Neural cell (in vitro differentiated cells): Measurements from ENCODE around the gene ARHGEF4. TPM values are rescaled to one million over a fixed set of nuclear protein-coding genes. Genes with fewer than 3 reads are reported as not detected.

ENCODE experiments used
- H2AFZ ChIP-seq: fragments of 200-600, 300-800 bp; sonication (generic), shearing (Covaris generic); 2 replicates; pipeline ENCODE4 v1.6.0; 2014; ENCODE audit warnings: low read depth, mild to moderate bottlenecking, antibody characterized with exemption, low read length, moderate library complexity
- H3F3A ChIP-seq: fragments of 200-600 bp; shearing (Covaris generic); 2 replicates; pipeline ENCODE4 v1.6.1; 2016; ENCODE audit warnings: mild to moderate bottlenecking, moderate library complexity, mixed read lengths, antibody characterized with exemption, low read length; ENCODE audit not compliant: insufficient read depth, poor library complexity, severe bottlenecking
- H3K27ac ChIP-seq: fragments of 200-600, 300-800 bp; sonication (generic), shearing (Covaris generic); 2 replicates; pipeline ENCODE4 v1.5.1; 2014; ENCODE audit warnings: mild to moderate bottlenecking, low read length, moderate library complexity
- H3K27me3 ChIP-seq: fragments of 300-800, 200-600 bp; sonication (generic), shearing (Covaris generic); 2 replicates; pipeline ENCODE4 v1.6.0; 2014; ENCODE audit warnings: mild to moderate bottlenecking, low read depth, low read length, moderate library complexity; ENCODE audit not compliant: insufficient read depth
- H3K36me3 ChIP-seq: fragments of 300-800, 200-600 bp; sonication (generic), shearing (Covaris generic); 2 replicates; pipeline ENCODE4 v1.5.1; 2014; ENCODE audit warnings: mild to moderate bottlenecking, antibody characterized with exemption, low read length, moderate library complexity; ENCODE audit not compliant: insufficient read depth
- H3K4me2 ChIP-seq: fragments of 300-800, 200-600 bp; sonication (generic), shearing (Covaris generic); 2 replicates; pipeline ENCODE4 v1.6.0; 2014; ENCODE audit warnings: mild to moderate bottlenecking, low read length
- H3K4me3 ChIP-seq: fragments of 300-800, 200-600 bp; sonication (generic), shearing (Covaris generic); 2 replicates; pipeline ENCODE4 v1.5.1; 2014; ENCODE audit warnings: mild to moderate bottlenecking, low read length, moderate library complexity
- H3K79me2 ChIP-seq: fragments of 200-600 bp; shearing (Covaris generic); replicated peaks from 2 replicates; pipeline ENCODE4 v1.6.0; 2014; ENCODE audit warnings: mild to moderate bottlenecking, low read length, moderate library complexity; ENCODE audit not compliant: insufficient read depth
- H3K9ac ChIP-seq: fragments of 300-800, 200-600 bp; sonication (generic), shearing (Covaris generic); 2 replicates; pipeline ENCODE4 v1.6.1; 2016; ENCODE audit warnings: mild to moderate bottlenecking, low read length, mixed read lengths
- H3K9me2 ChIP-seq: fragments of 200-600 bp; shearing (Covaris generic); 2 replicates; pipeline ENCODE4 v1.6.1; 2016; ENCODE audit warnings: mild to moderate bottlenecking, low read length, mixed read lengths; ENCODE audit not compliant: insufficient read depth
- H3K9me3 ChIP-seq: fragments of 200-600, 300-800 bp; sonication (generic), shearing (Covaris generic); 2 replicates; pipeline ENCODE4 v1.6.1; 2016; ENCODE audit warnings: mild to moderate bottlenecking, mixed run types, low read length, moderate library complexity, mixed read lengths
- H4K20me1 ChIP-seq: fragments of 200-600 bp; shearing (Covaris generic); 2 replicates; pipeline ENCODE4 v1.6.1; 2016; ENCODE audit warnings: mild to moderate bottlenecking, mixed run types; ENCODE audit not compliant: insufficient read depth
- CTCF ChIP-seq: fragments of 450-650 bp; IDR thresholded peaks from 2 replicates; pipeline ENCODE4 v1.5.1; 2014; ENCODE audit warnings: antibody characterized with exemption, mild to moderate bottlenecking, moderate library complexity; ENCODE audit not compliant: poor library complexity, severe bottlenecking
- EP300 ChIP-seq: fragments of 450-650 bp; conservative IDR thresholded peaks from 2 replicates; pipeline ENCODE4 v1.6.1; 2014; ENCODE audit warnings: antibody characterized with exemption, mild to moderate bottlenecking, moderate library complexity; ENCODE audit not compliant: poor library complexity, severe bottlenecking
- EZH2 ChIP-seq: fragments of 200-600, 300-800 bp; shearing (Covaris generic), sonication (generic); IDR thresholded peaks from 2 replicates; pipeline ENCODE4 v1.6.1; 2014; ENCODE audit warnings: antibody characterized with exemption, low read length, borderline replicate concordance, mild to moderate bottlenecking; ENCODE audit not compliant: insufficient read depth, poor library complexity, severe bottlenecking
- MXI1 ChIP-seq: fragments of 450-650 bp; conservative IDR thresholded peaks from 2 replicates; pipeline ENCODE4 v1.6.1; 2014; ENCODE audit warnings: antibody characterized with exemption, mild to moderate bottlenecking; ENCODE audit not compliant: poor library complexity, severe bottlenecking
- POLR2AphosphoS5 ChIP-seq: IDR thresholded peaks from 2 replicates; pipeline ENCODE4 v1.6.1; 2012
- RAD21 ChIP-seq: fragments of 450-650 bp; conservative IDR thresholded peaks from 2 replicates; pipeline ENCODE4 v1.6.1; 2014; ENCODE audit warnings: antibody characterized with exemption, mild to moderate bottlenecking, moderate library complexity
- REST ChIP-seq: IDR thresholded peaks from 2 replicates; pipeline ENCODE4 v1.6.1; 2012; ENCODE audit warnings: borderline replicate concordance
- SMC3 ChIP-seq: fragments of 450-650 bp; conservative IDR thresholded peaks from 2 replicates; pipeline ENCODE4 v1.6.1; 2014; ENCODE audit warnings: antibody characterized with exemption, mild to moderate bottlenecking, moderate library complexity; ENCODE audit not compliant: poor library complexity
- TAF1 ChIP-seq: IDR thresholded peaks from 2 replicates; pipeline ENCODE4 v1.6.1; 2012; ENCODE audit warnings: low read depth
- polyA plus RNA-seq: library from polyadenylated mRNA; depleted of rRNA; stranded (reverse); fragments of >200 nt; gene quantifications from 2 replicates; pipeline ENCODE4 v1.2.3, GENCODE V29; 2014

Gene ARHGEF4
- polyA plus RNA-seq, 1 donor from 2014 or later, result 45.9 TPM

- Histone ChIP-seq H3K36me3 (no peaks in the 10 kb centered on the region), H3K79me2 (no peaks in the 10 kb centered on the region), H3K9me3 (no peaks in the 10 kb centered on the region), H2AFZ (no peak overlapping the region), H3F3A (no peaks in the 10 kb centered on the region), H3K27ac (no peak overlapping the region), H4K20me1 (no peaks in the 10 kb centered on the region), H3K27me3 (no peaks in the 10 kb centered on the region), H3K4me3 (no peak overlapping the region), H3K9ac (no peak overlapping the region), H3K4me2 (no peak overlapping the region), H3K9me2 (no peaks in the 10 kb centered on the region)
- TF ChIP-seq MXI1 (no peak), EZH2 (no peak), EP300 (no peak), POLR2AphosphoS5 (no peak), REST (no peak)
Observed at GRCh38 chr2:130791617-130791939, 45.1 kb upstream of the ARHGEF4 start.

DNA sequence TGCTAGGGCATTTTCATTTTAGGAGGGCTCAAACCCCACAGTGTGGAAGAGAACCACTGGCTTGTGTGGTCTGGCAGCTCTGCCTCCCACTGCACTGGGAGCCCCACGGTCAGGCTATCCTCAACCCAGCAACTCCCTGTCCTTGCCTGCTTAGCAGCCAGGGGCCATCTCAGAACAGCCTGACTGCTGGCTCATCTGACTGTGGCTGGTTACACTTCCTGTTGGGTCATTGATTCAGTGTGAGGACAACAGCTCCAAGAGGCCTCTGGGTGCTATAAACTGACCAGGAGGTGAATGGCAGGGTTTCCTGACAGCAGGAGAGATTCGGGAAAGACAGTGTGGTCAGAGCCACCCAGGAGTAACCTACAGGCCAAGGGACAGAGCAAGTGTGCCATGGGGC is 41.3 kb upstream of the ARHGEF4 start:
- H3K27me3 ChIP-seq, result peaks cover 9% of the 10 kb centered on the region
- H3K79me2 ChIP-seq, result no peaks in the 10 kb centered on the region
- no peaks in the 10 kb centered on the region for H3K36me3 ChIP-seq
- H3K4me2 ChIP-seq, result no peak overlapping the region
- H3F3A ChIP-seq, result no peaks in the 10 kb centered on the region
- H3K9ac ChIP-seq, result no peak overlapping the region
- H3K4me3 ChIP-seq, result no peak overlapping the region
- H3K27ac ChIP-seq, result no peak overlapping the region
- no peaks in the 10 kb centered on the region for H3K9me2 ChIP-seq
- TF ChIP-seq POLR2AphosphoS5 (no peak), CTCF (no peak), SMC3 (no peak), REST (no peak), RAD21 (no peak), TAF1 (no peak), EP300 (no peak), EZH2 (no peak), MXI1 (no peak)
- no peak overlapping the region for H2AFZ ChIP-seq
- no peaks in the 10 kb centered on the region for H4K20me1 ChIP-seq
- no peaks in the 10 kb centered on the region for H3K9me3 ChIP-seq
